Panc1 (cell line): ENCODE data around the gene FAR2. TPM values are rescaled to one million over a fixed set of nuclear protein-coding genes. Genes with fewer than 3 reads are reported as not detected.

Experiments used
- ATAC-seq: fragments of 200-7000 bp; cut with Tn5 transposase; 2 replicates; pipeline ENCODE4 v1.9.1; 2020; ENCODE audit warnings: mild to moderate bottlenecking, moderate library complexity
- BruUV-seq: library from RNA; stranded (reverse); fragments of 400-500 nt; replicated peaks from 2 replicates; lab custom pipeline; 2021; lab: Mats Ljungman, UMichigan
- CTCF ChIA-PET: fragments of 300-600 bp; sonication (Branson Sonifier 250); formaldehyde crosslinking; loops from one replicate; lab custom pipeline; 2022; ENCODE audit warnings: antibody characterized with exemption; lab: Charles Lee
- POLR2A ChIA-PET: fragments of 300-600 bp; sonication (Branson Sonifier 250); formaldehyde crosslinking; loops from one replicate; lab custom pipeline; 2022; ENCODE audit warnings: antibody characterized with exemption; lab: Charles Lee
- DNase-seq: peaks from one replicate; pipeline ENCODE4 v3.0.0-alpha.2; 2010; ENCODE audit warnings: low read depth, low spot score
- H3K27ac ChIP-seq: 2 replicates; pipeline ENCODE4 v1.5.1; 2011; ENCODE audit warnings: mild to moderate bottlenecking, low read length, inconsistent platforms
- H3K27me3 ChIP-seq: fragments of 200-500 bp; sonication (Bioruptor generic); 2 replicates; pipeline ENCODE4 v1.6.0; 2014; ENCODE audit warnings: low read length, inconsistent platforms; ENCODE audit not compliant: control insufficient read depth, insufficient read depth
- H3K36me3 ChIP-seq: fragments of 200-500 bp; sonication (Bioruptor generic); 2 replicates; pipeline ENCODE4 v1.5.1; 2014; ENCODE audit warnings: inconsistent platforms, mild to moderate bottlenecking, low read length, moderate library complexity; ENCODE audit not compliant: control insufficient read depth, insufficient read depth
- H3K4me1 ChIP-seq: 2 replicates; pipeline ENCODE4 v1.5.1; 2011; ENCODE audit warnings: inconsistent platforms, mild to moderate bottlenecking, low read length, moderate library complexity; ENCODE audit not compliant: control insufficient read depth, insufficient read depth
- H3K4me3 ChIP-seq, 2 experiments: 2 replicates each; pipeline ENCODE4 v1.5.1; 2011 to 2012; ENCODE audit warnings: low read depth in 2 of 2, low read length in 2 of 2, mild to moderate bottlenecking in 2 of 2, inconsistent platforms in 1 of 2, moderate library complexity in 1 of 2
- H3K9me3 ChIP-seq: fragments of 200-500 bp; sonication (Bioruptor generic); 2 replicates; pipeline ENCODE4 v1.5.1; 2014; ENCODE audit warnings: low read depth, mild to moderate bottlenecking, inconsistent platforms, low read length, moderate library complexity; ENCODE audit not compliant: control insufficient read depth, insufficient read depth
- CTCF ChIP-seq: fragments of 450-650 bp; IDR thresholded peaks from 2 replicates; pipeline ENCODE4 v1.5.1; 2017; ENCODE audit warnings: mild to moderate bottlenecking
- POLR2AphosphoS5 ChIP-seq: IDR thresholded peaks from 2 replicates; pipeline ENCODE4 v1.6.1; 2012; ENCODE audit warnings: mild to moderate bottlenecking, low read depth, low read length, moderate library complexity
- REST ChIP-seq, 2 experiments: IDR thresholded peaks; 2 replicates each; pipeline ENCODE4 v1.6.1; 2011 to 2012; ENCODE audit warnings: low read depth in 2 of 2, control low read depth in 1 of 2, low read length in 1 of 2, mild to moderate bottlenecking in 1 of 2, moderate library complexity in 1 of 2; ENCODE audit not compliant: insufficient read depth in 1 of 2
- SIN3A ChIP-seq: IDR thresholded peaks from 2 replicates; pipeline ENCODE4 v1.6.1; 2012; ENCODE audit warnings: low read depth, mild to moderate bottlenecking, low read length, moderate library complexity, borderline replicate concordance; ENCODE audit not compliant: insufficient read depth
- TCF7L2 ChIP-seq: IDR thresholded peaks from 2 replicates; pipeline ENCODE4 v1.6.1; 2011; ENCODE audit warnings: mild to moderate bottlenecking, low read depth, low read length, inconsistent platforms
- in situ Hi-C: cut with HindIII; loops from 2 replicates; pipeline ENCODE4 v1.10.0; 2016; ENCODE audit warnings: low sequenced_read_pairs, low pct_unique_long_range_greater_than_20kb
- intact Hi-C: fragments of 100-400 bp; cut with micrococcal nuclease; formaldehyde crosslinking; loops from one replicate; pipeline ENCODE4 v1.10.0; 2022; ENCODE audit not compliant: unreplicated experiment
- total RNA-seq: library from RNA; stranded (reverse); gene quantifications from one replicate; pipeline ENCODE4 v1.2.1, GENCODE V29; 2021; ENCODE audit not compliant: unreplicated experiment

Gene FAR2
- total RNA-seq, 1 experiment from 2014 or later, result 6.2 TPM

GRCh38 chr12:29333178-29333577 is 184.1 kb downstream of the FAR2 start:
- Histone ChIP-seq H3K36me3 (no peaks in the 10 kb centered on the region), H3K4me3 (no peak overlapping the region), H3K9me3 (no peaks in the 10 kb centered on the region), H3K4me1 (no peaks in the 10 kb centered on the region), H3K27ac (no peak overlapping the region), H3K27me3 (no peaks in the 10 kb centered on the region)
- no TSS peak for BruUV-seq
- no peak for DNase-seq
- intact Hi-C loops (no loop called here), in situ Hi-C loops (no loop called here)
- ChIA-PET POLR2A (no interaction called here), CTCF (no interaction called here)
- TF ChIP-seq SIN3A, result no peak
- no peak for TF ChIP-seq REST (IDR thresholded peaks at IDR 0.05; ENCODE audit: insufficient read depth in 1 of 2, low read depth in 2 of 2, low read length in 1 of 2)
- no peak for TF ChIP-seq TCF7L2
- TF ChIP-seq POLR2AphosphoS5, result no peak
- no peak for TF ChIP-seq CTCF
- no peak for ATAC-seq

- ChIA-PET CTCF (no interaction called here), POLR2A (no interaction called here)
- Histone ChIP-seq H3K9me3 (no peaks in the 10 kb centered on the region), H3K4me1 (no peaks in the 10 kb centered on the region), H3K27me3 (no peaks in the 10 kb centered on the region), H3K4me3 (no peak overlapping the region), H3K36me3 (no peaks in the 10 kb centered on the region), H3K27ac (no peak overlapping the region)
- no peak for DNase-seq
- no peak for ATAC-seq
- intact Hi-C loops, result no loop called here
- in situ Hi-C loops, result no loop called here
- BruUV-seq, result no TSS peak
- TF ChIP-seq TCF7L2, result no peak
- no peak for TF ChIP-seq SIN3A
- TF ChIP-seq CTCF, result no peak
- TF ChIP-seq REST (IDR thresholded peaks at IDR 0.05; ENCODE audit: insufficient read depth in 1 of 2, low read depth in 2 of 2, low read length in 1 of 2), result no peak
- no peak for TF ChIP-seq POLR2AphosphoS5
Observed at GRCh38 chr12:29334937-29335336, 185.9 kb downstream of the FAR2 start.
